Measurements from ENCODE around the gene QSOX2. TPM values are rescaled to one million over a fixed set of nuclear protein-coding genes. Genes with fewer than 3 reads are reported as not detected.

The QSOX2 gene
- total RNA-seq, 1 experiment from 2014 or later, result 11.3 TPM

- Histone ChIP-seq H3K4me2 (ENCODE audit: low read depth, low read length, poor library complexity, severe bottlenecking) (no peak overlapping the region), H3K79me2 (ENCODE audit: low read length) (no peaks in the 10 kb centered on the region), H3K36me3 (ENCODE audit: insufficient read depth, low read length) (no peaks in the 10 kb centered on the region), H3K9ac (ENCODE audit: low read length) (no peak overlapping the region), H3K4me1 (ENCODE audit: low read length) (peaks cover 15% of the 10 kb centered on the region), H3K9me3 (ENCODE audit: low read length) (no peaks in the 10 kb centered on the region), H3K27ac (ENCODE audit: low read length) (no peak overlapping the region), H3K27me3 (ENCODE audit: low read length) (no peaks in the 10 kb centered on the region), H4K20me1 (ENCODE audit: insufficient read depth, low read depth, low read length) (peaks cover 4% of the 10 kb centered on the region; the same call in 1 of the 2 replicates), H2AFZ (ENCODE audit: low read length) (no peak overlapping the region), H3K4me3 (ENCODE audit: low read length) (no peak overlapping the region), H3K9me2 (replicated peaks; ENCODE audit: insufficient read depth, low read length) (no peaks in the 10 kb centered on the region)
- no peak for DNase-seq
These were observed 32.6 kb upstream of the QSOX2 start for GRCh38 chr9:136278221-136278620.

- no peak overlapping the region for H2AFZ ChIP-seq (ENCODE audit: low read length)
- no peaks in the 10 kb centered on the region for H3K36me3 ChIP-seq (ENCODE audit: insufficient read depth, low read length)
- H3K9ac ChIP-seq (ENCODE audit: low read length), result no peak overlapping the region
- H3K27ac ChIP-seq (ENCODE audit: low read length), result no peak overlapping the region
- H3K4me3 ChIP-seq (ENCODE audit: low read length), result no peak overlapping the region
- no peak for DNase-seq
- no peaks in the 10 kb centered on the region for H3K9me2 ChIP-seq (replicated peaks; ENCODE audit: insufficient read depth, low read length)
- H3K9me3 ChIP-seq (ENCODE audit: low read length), result no peaks in the 10 kb centered on the region
- no peaks in the 10 kb centered on the region for H3K79me2 ChIP-seq (ENCODE audit: low read length)
- H3K27me3 ChIP-seq (ENCODE audit: low read length), result no peaks in the 10 kb centered on the region
- H3K4me2 ChIP-seq (ENCODE audit: low read depth, low read length, poor library complexity, severe bottlenecking), result no peak overlapping the region
- peaks cover 4% of the 10 kb centered on the region; the same call in 1 of the 2 replicates for H4K20me1 ChIP-seq (ENCODE audit: insufficient read depth, low read depth, low read length)
- H3K4me1 ChIP-seq (ENCODE audit: low read length), result peaks cover 11% of the 10 kb centered on the region
These were observed 32.1 kb upstream of the QSOX2 start for GRCh38 chr9:136277746-136278145.

GRCh38 chr9:136276716-136277115, 31.1 kb upstream of the QSOX2 start:
- DNase-seq, result no peak
- no peak overlapping the region for H3K4me2 ChIP-seq (ENCODE audit: low read depth, low read length, poor library complexity, severe bottlenecking)
- no peak overlapping the region for H3K4me3 ChIP-seq (ENCODE audit: low read length)
- H4K20me1 ChIP-seq (ENCODE audit: insufficient read depth, low read depth, low read length), result 0 out of 2 replicates have a peak, but pooled peaks cover 4% of the 10 kb centered on the region
- no peaks in the 10 kb centered on the region for H3K36me3 ChIP-seq (ENCODE audit: insufficient read depth, low read length)
- no peaks in the 10 kb centered on the region for H3K27me3 ChIP-seq (ENCODE audit: low read length)
- no peak overlapping the region for H2AFZ ChIP-seq (ENCODE audit: low read length)
- no peak overlapping the region for H3K27ac ChIP-seq (ENCODE audit: low read length)
- no peaks in the 10 kb centered on the region for H3K9me2 ChIP-seq (replicated peaks; ENCODE audit: insufficient read depth, low read length)
- H3K4me1 ChIP-seq (ENCODE audit: low read length), result peaks cover under 1% of the 10 kb centered on the region
- H3K79me2 ChIP-seq (ENCODE audit: low read length), result no peaks in the 10 kb centered on the region
- H3K9me3 ChIP-seq (ENCODE audit: low read length), result no peaks in the 10 kb centered on the region
- H3K9ac ChIP-seq (ENCODE audit: low read length), result no peak overlapping the region

- H3K9me2 ChIP-seq (replicated peaks; ENCODE audit: insufficient read depth, low read length), result no peaks in the 10 kb centered on the region
- H3K79me2 ChIP-seq (ENCODE audit: low read length), result no peaks in the 10 kb centered on the region
- no peak overlapping the region for H3K27ac ChIP-seq (ENCODE audit: low read length)
- H3K36me3 ChIP-seq (ENCODE audit: insufficient read depth, low read length), result no peaks in the 10 kb centered on the region
- no peak overlapping the region for H2AFZ ChIP-seq (ENCODE audit: low read length)
- no peak for DNase-seq
- H3K27me3 ChIP-seq (ENCODE audit: low read length), result no peaks in the 10 kb centered on the region
- H4K20me1 ChIP-seq (ENCODE audit: insufficient read depth, low read depth, low read length), result 0 out of 2 replicates have a peak, but pooled peaks cover 4% of the 10 kb centered on the region
- no peak overlapping the region for H3K4me3 ChIP-seq (ENCODE audit: low read length)
- H3K4me2 ChIP-seq (ENCODE audit: low read depth, low read length, poor library complexity, severe bottlenecking), result no peak overlapping the region
- no peaks in the 10 kb centered on the region for H3K9me3 ChIP-seq (ENCODE audit: low read length)
- no peaks in the 10 kb centered on the region for H3K4me1 ChIP-seq (ENCODE audit: low read length)
- no peak overlapping the region for H3K9ac ChIP-seq (ENCODE audit: low read length)
These were observed 30.2 kb upstream of the QSOX2 start for GRCh38 chr9:136275655-136276429.

- H3K9ac ChIP-seq (ENCODE audit: low read length), result no peak overlapping the region
- no peaks in the 10 kb centered on the region for H3K9me2 ChIP-seq (replicated peaks; ENCODE audit: insufficient read depth, low read length)
- no peak overlapping the region for H2AFZ ChIP-seq (ENCODE audit: low read length)
- 0 out of 2 replicates have a peak, but pooled peaks cover 4% of the 10 kb centered on the region for H4K20me1 ChIP-seq (ENCODE audit: insufficient read depth, low read depth, low read length)
- no peaks in the 10 kb centered on the region for H3K4me1 ChIP-seq (ENCODE audit: low read length)
- no peaks in the 10 kb centered on the region for H3K36me3 ChIP-seq (ENCODE audit: insufficient read depth, low read length)
- DNase-seq, result no peak
- no peaks in the 10 kb centered on the region for H3K9me3 ChIP-seq (ENCODE audit: low read length)
- no peak overlapping the region for H3K27ac ChIP-seq (ENCODE audit: low read length)
- H3K4me2 ChIP-seq (ENCODE audit: low read depth, low read length, poor library complexity, severe bottlenecking), result no peak overlapping the region
- no peak overlapping the region for H3K4me3 ChIP-seq (ENCODE audit: low read length)
- no peaks in the 10 kb centered on the region for H3K27me3 ChIP-seq (ENCODE audit: low read length)
- H3K79me2 ChIP-seq (ENCODE audit: low read length), result no peaks in the 10 kb centered on the region
These were observed 29.4 kb upstream of the QSOX2 start for GRCh38 chr9:136274786-136275654.

GRCh38 chr9:136273921-136274785, 28.5 kb upstream of the QSOX2 start:
- Histone ChIP-seq H3K27me3 (ENCODE audit: low read length) (no peaks in the 10 kb centered on the region), H3K4me2 (ENCODE audit: low read depth, low read length, poor library complexity, severe bottlenecking) (no peak overlapping the region), H3K4me3 (ENCODE audit: low read length) (no peak overlapping the region), H3K36me3 (ENCODE audit: insufficient read depth, low read length) (no peaks in the 10 kb centered on the region), H4K20me1 (ENCODE audit: insufficient read depth, low read depth, low read length) (0 out of 2 replicates have a peak, but pooled peaks cover 4% of the 10 kb centered on the region), H3K4me1 (ENCODE audit: low read length) (no peaks in the 10 kb centered on the region), H3K27ac (ENCODE audit: low read length) (no peak overlapping the region), H3K9me2 (replicated peaks; ENCODE audit: insufficient read depth, low read length) (no peaks in the 10 kb centered on the region), H3K79me2 (ENCODE audit: low read length) (no peaks in the 10 kb centered on the region), H3K9me3 (ENCODE audit: low read length) (no peaks in the 10 kb centered on the region), H2AFZ (ENCODE audit: low read length) (no peak overlapping the region), H3K9ac (ENCODE audit: low read length) (no peak overlapping the region)
- DNase-seq, result no peak

- H3K27me3 ChIP-seq (ENCODE audit: low read length), result no peaks in the 10 kb centered on the region
- H3K9ac ChIP-seq (ENCODE audit: low read length), result no peak overlapping the region
- H3K4me3 ChIP-seq (ENCODE audit: low read length), result no peak overlapping the region
- H3K36me3 ChIP-seq (ENCODE audit: insufficient read depth, low read length), result no peaks in the 10 kb centered on the region
- H3K79me2 ChIP-seq (ENCODE audit: low read length), result no peaks in the 10 kb centered on the region
- no peaks in the 10 kb centered on the region for H3K9me3 ChIP-seq (ENCODE audit: low read length)
- H3K9me2 ChIP-seq (replicated peaks; ENCODE audit: insufficient read depth, low read length), result no peaks in the 10 kb centered on the region
- H3K27ac ChIP-seq (ENCODE audit: low read length), result no peak overlapping the region
- no peak overlapping the region for H3K4me2 ChIP-seq (ENCODE audit: low read depth, low read length, poor library complexity, severe bottlenecking)
- H3K4me1 ChIP-seq (ENCODE audit: low read length), result no peaks in the 10 kb centered on the region
- H4K20me1 ChIP-seq (ENCODE audit: insufficient read depth, low read depth, low read length), result 0 out of 2 replicates have a peak, but pooled peaks cover 4% of the 10 kb centered on the region
- DNase-seq, result no peak
- no peak overlapping the region for H2AFZ ChIP-seq (ENCODE audit: low read length)
These were observed 27.7 kb upstream of the QSOX2 start for GRCh38 chr9:136273244-136273865.
